A673 (cell line): ENCODE results near the gene TFAP2A.

Experiments
- EZH2 ChIP-seq: fragments of 200-600 bp; sonication (generic); IDR thresholded peaks from 2 replicates; pipeline ENCODE4 v1.6.1; 2017; ENCODE audit warnings: borderline replicate concordance, low read depth, mild to moderate bottlenecking, mixed read lengths, antibody characterized with exemption, low read length; ENCODE audit not compliant: poor library complexity, severe bottlenecking
- TF ChIP-seq, protein P1 (sequence below): fragments of 300-800, 200-600 bp; sonication (generic); conservative IDR thresholded peaks from 2 replicates; pipeline ENCODE4 v1.5.1; 2017; ENCODE audit warnings: low read depth, mild to moderate bottlenecking, antibody characterized with exemption, low read length, moderate library complexity, mixed read lengths

DNA sequence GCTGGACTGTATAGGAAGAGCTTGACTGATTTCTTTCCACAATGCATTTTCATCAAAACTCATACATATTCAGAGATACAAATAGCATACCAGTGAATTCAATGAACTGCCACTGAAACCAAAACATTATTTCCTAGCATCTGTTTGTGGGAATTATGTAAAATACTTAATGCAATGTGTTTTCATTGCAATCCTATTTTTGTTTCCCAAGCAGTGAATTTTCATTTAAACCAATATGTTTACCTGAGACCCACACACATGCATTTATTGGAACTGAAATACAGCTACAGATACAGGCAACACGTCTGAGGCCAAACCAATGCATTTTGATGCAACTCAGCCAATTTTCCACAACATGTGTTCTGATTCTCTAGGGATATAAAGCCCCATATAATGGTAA lies 33.2 kb upstream of the TFAP2A start:
- no peak for TF ChIP-seq EZH2
- TF ChIP-seq, protein P1, sequence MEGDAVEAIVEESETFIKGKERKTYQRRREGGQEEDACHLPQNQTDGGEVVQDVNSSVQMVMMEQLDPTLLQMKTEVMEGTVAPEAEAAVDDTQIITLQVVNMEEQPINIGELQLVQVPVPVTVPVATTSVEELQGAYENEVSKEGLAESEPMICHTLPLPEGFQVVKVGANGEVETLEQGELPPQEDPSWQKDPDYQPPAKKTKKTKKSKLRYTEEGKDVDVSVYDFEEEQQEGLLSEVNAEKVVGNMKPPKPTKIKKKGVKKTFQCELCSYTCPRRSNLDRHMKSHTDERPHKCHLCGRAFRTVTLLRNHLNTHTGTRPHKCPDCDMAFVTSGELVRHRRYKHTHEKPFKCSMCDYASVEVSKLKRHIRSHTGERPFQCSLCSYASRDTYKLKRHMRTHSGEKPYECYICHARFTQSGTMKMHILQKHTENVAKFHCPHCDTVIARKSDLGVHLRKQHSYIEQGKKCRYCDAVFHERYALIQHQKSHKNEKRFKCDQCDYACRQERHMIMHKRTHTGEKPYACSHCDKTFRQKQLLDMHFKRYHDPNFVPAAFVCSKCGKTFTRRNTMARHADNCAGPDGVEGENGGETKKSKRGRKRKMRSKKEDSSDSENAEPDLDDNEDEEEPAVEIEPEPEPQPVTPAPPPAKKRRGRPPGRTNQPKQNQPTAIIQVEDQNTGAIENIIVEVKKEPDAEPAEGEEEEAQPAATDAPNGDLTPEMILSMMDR, result no peak
